ENCODE results near the gene ATG9B. TPM values are rescaled to one million over a fixed set of nuclear protein-coding genes. Genes with fewer than 3 reads are reported as not detected.

The ATG9B gene
- total and polyA plus RNA-seq, 2 of the 13 experiments (the other 11 are each of a cell fraction or from before 2014, with no cell fraction given) = 0.24 TPM; not detected in 1

DNA sequence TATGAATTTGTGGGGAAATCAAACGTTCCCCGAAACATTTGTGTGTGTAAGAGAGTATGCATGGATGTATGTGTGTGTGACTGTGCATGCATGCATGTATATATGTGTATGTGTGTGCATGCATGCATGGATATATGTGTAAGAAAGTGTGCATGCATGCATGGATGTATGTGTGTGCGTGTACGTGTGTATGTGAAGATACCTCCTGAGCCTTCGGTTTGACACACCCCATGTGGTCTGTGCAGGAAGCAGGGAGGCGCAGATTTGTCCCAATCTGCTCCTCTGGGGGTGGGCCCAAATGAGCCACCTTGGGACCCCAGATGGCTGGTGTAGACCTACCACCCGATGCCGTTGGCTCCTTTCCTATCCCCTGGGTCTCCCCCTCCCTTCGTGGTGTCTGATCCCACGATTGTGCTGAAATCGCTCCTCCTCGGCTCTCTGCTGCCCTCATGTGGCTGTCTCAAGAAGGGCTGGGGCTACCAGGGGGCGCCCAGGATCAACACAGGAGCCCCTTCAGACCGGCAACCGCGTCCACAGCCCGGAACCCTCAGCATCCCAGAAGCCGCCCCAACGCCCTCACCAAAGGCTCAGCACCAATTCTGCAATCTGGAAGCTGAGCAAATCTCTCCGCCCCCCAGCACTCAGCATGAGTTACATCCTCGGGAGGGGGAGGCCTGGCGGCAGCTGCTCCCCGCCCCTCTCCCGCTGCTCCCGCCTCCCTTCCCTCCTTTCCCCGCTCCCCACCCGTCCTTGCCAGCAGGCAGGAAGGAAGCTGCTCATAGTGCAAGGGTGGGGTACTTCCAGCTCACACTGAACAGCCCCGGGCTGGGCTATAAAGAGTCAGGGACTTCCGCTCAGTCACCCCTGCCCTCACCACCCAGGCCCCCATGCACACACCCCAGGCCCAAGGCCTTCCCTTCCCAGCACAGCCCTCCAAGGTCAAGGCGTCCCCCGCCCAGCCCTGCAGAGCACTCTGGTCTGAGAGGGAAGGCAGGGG, 35.8 kb downstream of the ATG9B start:
- Histone ChIP-seq H3K4me2 (ENCODE audit: low read depth, low read length) (no peak overlapping the region), H2AFZ (ENCODE audit: low read length) (no peak overlapping the region), H3K9ac (ENCODE audit: insufficient read depth, low read depth, low read length) (no peak overlapping the region), H3K9me3 (ENCODE audit: low read length) (no peaks in the 10 kb centered on the region), H3K36me3 (replicated peaks in 1 of 2; ENCODE audit: control insufficient read depth in 1 of 2, insufficient read depth in 2 of 2, low read length in 2 of 2) (no peaks in the 10 kb centered on the region), H3K4me3 (replicated peaks in 1 of 3; ENCODE audit: insufficient read depth in 1 of 3, low read depth in 2 of 3, low read length in 3 of 3) (no peak overlapping the region), H3K4me1 (ENCODE audit: insufficient read depth, low read length) (no peaks in the 10 kb centered on the region), H4K20me1 (ENCODE audit: insufficient read depth, low read length) (0 out of 2 replicates have a peak, but pooled peaks cover 5% of the 10 kb centered on the region), H3K27me3 (ENCODE audit: control insufficient read depth in 1 of 2, insufficient read depth in 2 of 2, low read length in 2 of 2) (peaks cover 4 to 42% of the 10 kb centered on the region in 2 experiments; a peak in 4 of 5 replicates), H3K27ac (ENCODE audit: extremely low read length, insufficient read depth, low read length) (no peak overlapping the region), H3K79me2 (ENCODE audit: insufficient read depth, low read length) (no peaks in the 10 kb centered on the region)
- FAIRE-seq (no peak), DNase-seq (ENCODE audit: low spot score) (no peak), ATAC-seq (peak; percentile 56)
- intact Hi-C loops (cut with micrococcal nuclease; ENCODE audit: unreplicated experiment) (loop anchor here (1.0 kb wide), 1 partner anchor 90 kb away; no protein-coding TSS in a partner anchor), in situ Hi-C loops (cut with HindIII; ENCODE audit: extremely low pct_ligation_motif_present, low pct_unique_long_range_greater_than_20kb) (loop anchor here (5.0 kb wide), 1 partner anchor 91 kb away; no protein-coding TSS in a partner anchor)
- CTCF ChIA-PET (ENCODE audit: low intra/inter-chr PET ratio, low total read pairs) = interaction anchor here (1.6 to 1.9 kb wide), 3 partner anchors 23 to 90 kb away, joined by 4 to 13 read pairs (median 7); no protein-coding TSS in a partner anchor
- BruUV-seq (replicated peaks) = no TSS peak
- WGBS (ENCODE audit: low lambda C conversion rate) = 28% methylated on average over 15 of the region's 31 CpGs
- POLR2A ChIA-PET = no interaction called here
- no peak for TF ChIP-seq CEBPB (IDR thresholded peaks at IDR 0.05; ENCODE audit: borderline replicate concordance, low read depth, low read length)
- TF ChIP-seq SMC3 (IDR thresholded peaks at IDR 0.05; ENCODE audit: low read length) = 0 out of 2 replicates have a peak, but pooled peaks have one; percentile 16
- no peak for TF ChIP-seq ZNF235 (CRISPR knock-in tag; IDR thresholded peaks at IDR 0.05; ENCODE audit: borderline replicate concordance)
- TF ChIP-seq ZFY (CRISPR knock-in tag; IDR thresholded peaks at IDR 0.05) = 0 out of 2 replicates have a peak, but pooled peaks have one; percentile 17
- TF ChIP-seq GFI1 (CRISPR knock-in tag; IDR thresholded peaks at IDR 0.05; ENCODE audit: borderline replicate concordance) = no peak
- TF ChIP-seq RAD21 (CRISPR knock-in tag; IDR thresholded peaks at IDR 0.05) = peak; percentile 76
- peak; percentile 54; the same call in 1 of the 2 replicates for TF ChIP-seq PATZ1 (CRISPR knock-in tag; IDR thresholded peaks at IDR 0.05)
- TF ChIP-seq, protein P1, sequence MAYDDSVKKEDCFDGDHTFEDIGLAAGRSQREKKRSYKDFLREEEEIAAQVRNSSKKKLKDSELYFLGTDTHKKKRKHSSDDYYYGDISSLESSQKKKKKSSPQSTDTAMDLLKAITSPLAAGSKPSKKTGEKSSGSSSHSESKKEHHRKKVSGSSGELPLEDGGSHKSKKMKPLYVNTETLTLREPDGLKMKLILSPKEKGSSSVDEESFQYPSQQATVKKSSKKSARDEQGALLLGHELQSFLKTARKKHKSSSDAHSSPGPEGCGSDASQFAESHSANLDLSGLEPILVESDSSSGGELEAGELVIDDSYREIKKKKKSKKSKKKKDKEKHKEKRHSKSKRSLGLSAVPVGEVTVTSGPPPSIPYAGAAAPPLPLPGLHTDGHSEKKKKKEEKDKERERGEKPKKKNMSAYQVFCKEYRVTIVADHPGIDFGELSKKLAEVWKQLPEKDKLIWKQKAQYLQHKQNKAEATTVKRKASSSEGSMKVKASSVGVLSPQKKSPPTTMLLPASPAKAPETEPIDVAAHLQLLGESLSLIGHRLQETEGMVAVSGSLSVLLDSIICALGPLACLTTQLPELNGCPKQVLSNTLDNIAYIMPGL (CRISPR knock-in tag; IDR thresholded peaks at IDR 0.05; ENCODE audit: borderline replicate concordance in 1 of 2, low read depth in 1 of 2) = 0 out of 4 replicates have a peak, but pooled peaks of 1 of the 2 experiments have one; percentile 22
- TF ChIP-seq CTCF (CRISPR knock-in tag; IDR thresholded peaks at IDR 0.05) = peak; percentile 73
- peak; percentile 82 for TF ChIP-seq STAG1 (CRISPR knock-in tag; IDR thresholded peaks at IDR 0.05)
- no peak for TF ChIP-seq POLR2A (IDR thresholded peaks at IDR 0.05; ENCODE audit: insufficient read depth in 1 of 2, low read depth in 2 of 2, low read length in 2 of 2)
- TF ChIP-seq, protein P2, sequence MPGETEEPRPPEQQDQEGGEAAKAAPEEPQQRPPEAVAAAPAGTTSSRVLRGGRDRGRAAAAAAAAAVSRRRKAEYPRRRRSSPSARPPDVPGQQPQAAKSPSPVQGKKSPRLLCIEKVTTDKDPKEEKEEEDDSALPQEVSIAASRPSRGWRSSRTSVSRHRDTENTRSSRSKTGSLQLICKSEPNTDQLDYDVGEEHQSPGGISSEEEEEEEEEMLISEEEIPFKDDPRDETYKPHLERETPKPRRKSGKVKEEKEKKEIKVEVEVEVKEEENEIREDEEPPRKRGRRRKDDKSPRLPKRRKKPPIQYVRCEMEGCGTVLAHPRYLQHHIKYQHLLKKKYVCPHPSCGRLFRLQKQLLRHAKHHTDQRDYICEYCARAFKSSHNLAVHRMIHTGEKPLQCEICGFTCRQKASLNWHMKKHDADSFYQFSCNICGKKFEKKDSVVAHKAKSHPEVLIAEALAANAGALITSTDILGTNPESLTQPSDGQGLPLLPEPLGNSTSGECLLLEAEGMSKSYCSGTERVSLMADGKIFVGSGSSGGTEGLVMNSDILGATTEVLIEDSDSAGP (CRISPR knock-in tag; IDR thresholded peaks at IDR 0.05; ENCODE audit: borderline replicate concordance) = 0 out of 2 replicates have a peak, but pooled peaks have one; percentile 32
